Measurements from ENCODE around the gene SNHG17.

DNA sequence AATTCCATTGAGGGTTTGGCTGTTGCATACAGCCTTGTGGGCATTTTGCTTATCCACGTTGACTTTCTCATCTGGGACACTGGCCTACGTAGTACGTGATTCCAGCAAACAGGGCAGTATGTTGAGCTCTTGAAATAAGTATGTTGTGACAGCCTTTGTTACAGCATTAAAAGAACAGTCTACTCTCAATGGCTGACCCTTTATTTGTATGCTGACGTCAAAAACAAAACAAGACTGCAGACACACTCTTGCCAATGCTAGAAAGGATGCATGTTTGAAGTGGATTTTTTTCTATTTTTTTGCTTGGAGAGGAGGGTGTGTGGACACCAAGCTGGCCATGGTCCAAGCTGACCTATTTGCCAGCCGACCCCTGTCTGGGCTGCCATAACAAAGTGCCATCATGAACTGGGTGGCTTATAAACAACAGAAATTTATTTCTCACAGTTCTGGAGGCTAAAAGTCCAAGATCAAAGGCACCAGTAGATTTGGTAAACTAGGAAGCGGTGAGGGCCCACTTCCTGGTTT, 10.8 kb upstream of the SNHG17 start:
- TF ChIP-seq, protein P1, sequence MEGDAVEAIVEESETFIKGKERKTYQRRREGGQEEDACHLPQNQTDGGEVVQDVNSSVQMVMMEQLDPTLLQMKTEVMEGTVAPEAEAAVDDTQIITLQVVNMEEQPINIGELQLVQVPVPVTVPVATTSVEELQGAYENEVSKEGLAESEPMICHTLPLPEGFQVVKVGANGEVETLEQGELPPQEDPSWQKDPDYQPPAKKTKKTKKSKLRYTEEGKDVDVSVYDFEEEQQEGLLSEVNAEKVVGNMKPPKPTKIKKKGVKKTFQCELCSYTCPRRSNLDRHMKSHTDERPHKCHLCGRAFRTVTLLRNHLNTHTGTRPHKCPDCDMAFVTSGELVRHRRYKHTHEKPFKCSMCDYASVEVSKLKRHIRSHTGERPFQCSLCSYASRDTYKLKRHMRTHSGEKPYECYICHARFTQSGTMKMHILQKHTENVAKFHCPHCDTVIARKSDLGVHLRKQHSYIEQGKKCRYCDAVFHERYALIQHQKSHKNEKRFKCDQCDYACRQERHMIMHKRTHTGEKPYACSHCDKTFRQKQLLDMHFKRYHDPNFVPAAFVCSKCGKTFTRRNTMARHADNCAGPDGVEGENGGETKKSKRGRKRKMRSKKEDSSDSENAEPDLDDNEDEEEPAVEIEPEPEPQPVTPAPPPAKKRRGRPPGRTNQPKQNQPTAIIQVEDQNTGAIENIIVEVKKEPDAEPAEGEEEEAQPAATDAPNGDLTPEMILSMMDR (IDR thresholded peaks at IDR 0.05): no peak
- TF ChIP-seq POLR2A (IDR thresholded peaks at IDR 0.05): no peak
